Erythroblast (primary cell): ENCODE results near the gene PTPN13.

Experiments
- GATA1 ChIP-seq: IDR thresholded peaks from 2 replicates; pipeline ENCODE4 v1.6.1; 2011; ENCODE audit warnings: low read depth, mild to moderate bottlenecking, control low read depth, low read length, moderate library complexity
- POLR2A ChIP-seq: IDR thresholded peaks from 2 replicates; pipeline ENCODE4 v1.6.1; 2011; ENCODE audit warnings: mild to moderate bottlenecking, low read length

- no peak for TF ChIP-seq POLR2A
- no peak for TF ChIP-seq GATA1
These were observed 29.3 kb upstream of the PTPN13 start for GRCh38 chr4:86564795-86565194.
